H9 (cell line): ENCODE data around the gene MRPL48. TPM values are rescaled to one million over a fixed set of nuclear protein-coding genes. Genes with fewer than 3 reads are reported as not detected.

ENCODE experiments used
- DNase-seq: peaks from one replicate; pipeline ENCODE4 v3.0.0-alpha.2; 2017
- H2AFZ ChIP-seq: one replicate; pipeline ENCODE4 v1.6.1; 2013; ENCODE audit warnings: mild to moderate bottlenecking, low read length, control low read depth, moderate library complexity
- H2AK5ac ChIP-seq: 2 replicates; pipeline ENCODE4 v1.6.1; 2013; ENCODE audit warnings: low read length, control low read depth, mixed read lengths; ENCODE audit not compliant: insufficient read length
- H2BK120ac ChIP-seq: one replicate; pipeline ENCODE4 v1.6.1; 2013; ENCODE audit warnings: low read depth, mild to moderate bottlenecking, low read length, control low read depth, inconsistent platforms; ENCODE audit not compliant: poor library complexity, severe bottlenecking
- H2BK12ac ChIP-seq: 2 replicates; pipeline ENCODE4 v1.6.1; 2013; ENCODE audit warnings: low read length, control low read depth, mixed read lengths, low read depth; ENCODE audit not compliant: insufficient read length
- H2BK15ac ChIP-seq: 2 replicates; pipeline ENCODE4 v1.6.1; 2013; ENCODE audit warnings: low read depth, low read length, control low read depth
- H2BK20ac ChIP-seq: one replicate; pipeline ENCODE4 v1.6.1; 2013; ENCODE audit warnings: low read depth, mild to moderate bottlenecking, low read length, control low read depth, inconsistent platforms; ENCODE audit not compliant: poor library complexity, severe bottlenecking
- H2BK5ac ChIP-seq: 2 replicates; pipeline ENCODE4 v1.6.1; 2013; ENCODE audit warnings: low read length, control low read depth, mixed read lengths; ENCODE audit not compliant: insufficient read length
- H3K14ac ChIP-seq: 2 replicates; pipeline ENCODE4 v1.6.1; 2013; ENCODE audit warnings: low read length, control low read depth; ENCODE audit not compliant: insufficient read depth
- H3K18ac ChIP-seq: 2 replicates; pipeline ENCODE4 v1.6.1; 2013; ENCODE audit warnings: low read depth, mild to moderate bottlenecking, mixed read lengths, low read length, control low read depth; ENCODE audit not compliant: insufficient read length
- H3K23ac ChIP-seq: 2 replicates; pipeline ENCODE4 v1.6.1; 2013; ENCODE audit warnings: low read length, control low read depth, mixed read lengths, low read depth; ENCODE audit not compliant: insufficient read length
- H3K23me2 ChIP-seq: 2 replicates; pipeline ENCODE4 v1.6.1; 2013; ENCODE audit warnings: low read depth, mild to moderate bottlenecking, mixed read lengths, low read length, control low read depth; ENCODE audit not compliant: insufficient read length, poor library complexity, severe bottlenecking
- H3K27ac ChIP-seq: 2 replicates; pipeline ENCODE4 v1.5.1; 2013; ENCODE audit warnings: low read length, control low read depth, mixed read lengths, low read depth; ENCODE audit not compliant: insufficient read length
- H3K27me3 ChIP-seq: 2 replicates; pipeline ENCODE4 v1.6.1; 2013; ENCODE audit warnings: low read length, control low read depth, inconsistent platforms; ENCODE audit not compliant: insufficient read depth
- H3K4ac ChIP-seq: 2 replicates; pipeline ENCODE4 v1.6.1; 2013; ENCODE audit warnings: low read depth, mild to moderate bottlenecking, control low read depth, inconsistent platforms, low read length, moderate library complexity
- H3K4me1 ChIP-seq: 2 replicates; pipeline ENCODE4 v1.6.1; 2013; ENCODE audit warnings: low read length, control low read depth, inconsistent platforms; ENCODE audit not compliant: insufficient read depth
- H3K4me2 ChIP-seq: 2 replicates; pipeline ENCODE4 v1.6.1; 2013; ENCODE audit warnings: low read length, control low read depth, mixed read lengths; ENCODE audit not compliant: insufficient read length, insufficient read depth
- H3K56ac ChIP-seq: 2 replicates; pipeline ENCODE4 v1.6.1; 2013; ENCODE audit warnings: low read depth, mild to moderate bottlenecking, mixed read lengths, low read length, control low read depth; ENCODE audit not compliant: insufficient read length
- H3K79me1 ChIP-seq: 2 replicates; pipeline ENCODE4 v1.6.1; 2013; ENCODE audit warnings: low read depth, mild to moderate bottlenecking, moderate library complexity, low read length, control low read depth, inconsistent platforms; ENCODE audit not compliant: insufficient read depth, poor library complexity, severe bottlenecking
- H3K79me2 ChIP-seq: 2 replicates; pipeline ENCODE4 v1.6.1; 2013; ENCODE audit warnings: low read length, control low read depth, inconsistent platforms; ENCODE audit not compliant: insufficient read depth
- H3K9ac ChIP-seq: 2 replicates; pipeline ENCODE4 v1.6.1; 2013; ENCODE audit warnings: low read length, control low read depth, mixed read lengths; ENCODE audit not compliant: insufficient read length; ENCODE audit errors: extremely low read depth
- H3K9me3 ChIP-seq: one replicate; pipeline ENCODE4 v1.6.1; 2013; ENCODE audit warnings: low read depth, low read length, inconsistent platforms; ENCODE audit not compliant: control insufficient read depth
- H3T11ph ChIP-seq: one replicate; pipeline ENCODE4 v1.6.1; 2013; ENCODE audit warnings: mild to moderate bottlenecking, low read length, control low read depth, inconsistent platforms
- H4K20me1 ChIP-seq: one replicate; pipeline ENCODE4 v1.6.1; 2013; ENCODE audit not compliant: control insufficient read depth, insufficient read length, insufficient read depth
- H4K5ac ChIP-seq: 2 replicates; pipeline ENCODE4 v1.6.1; 2013; ENCODE audit warnings: low read depth, mild to moderate bottlenecking, mixed read lengths, low read length, control low read depth; ENCODE audit not compliant: insufficient read length
- H4K8ac ChIP-seq: replicated peaks from 2 replicates; pipeline ENCODE4 v1.6.1; 2013; ENCODE audit warnings: low read length, control low read depth, mixed read lengths, low read depth; ENCODE audit not compliant: insufficient read length
- H4K91ac ChIP-seq: 2 replicates; pipeline ENCODE4 v1.6.1; 2013; ENCODE audit warnings: low read depth, mild to moderate bottlenecking, moderate library complexity, mixed read lengths, low read length, control low read depth; ENCODE audit not compliant: insufficient read length
- H3K27ac Mint-ChIP-seq, 3 experiments: 2 replicates in 2 of 3; 3 replicates in 1 of 3; pipeline ENCODE4 v1.8.0; 2020 to 2021; ENCODE audit warnings: mixed read lengths in 3 of 3, mild to moderate bottlenecking in 1 of 3, moderate library complexity in 1 of 3
- H3K27me3 Mint-ChIP-seq: 2 replicates; pipeline ENCODE4 v1.8.0; 2021; ENCODE audit warnings: low read depth, mild to moderate bottlenecking, moderate library complexity, mixed read lengths
- H3K36me3 Mint-ChIP-seq, 3 experiments: 2 replicates in 2 of 3; 3 replicates in 1 of 3; pipeline ENCODE4 v1.8.0; 2020 to 2021; ENCODE audit warnings: low read depth in 3 of 3, mixed read lengths in 3 of 3; ENCODE audit not compliant: insufficient read depth in 1 of 3
- H3K4me1 Mint-ChIP-seq, 2 experiments: 2 replicates each; pipeline ENCODE4 v1.8.0; 2020; ENCODE audit warnings: mixed read lengths in 2 of 2
- H3K4me3 Mint-ChIP-seq, 2 experiments: 2 replicates in 1 of 2; 3 replicates in 1 of 2; pipeline ENCODE4 v1.8.0; 2020 to 2021; ENCODE audit warnings: mild to moderate bottlenecking in 2 of 2, mixed read lengths in 2 of 2, moderate library complexity in 1 of 2
- H3K9me3 Mint-ChIP-seq, 2 experiments: 2 replicates in 1 of 2; 3 replicates in 1 of 2; pipeline ENCODE4 v1.8.0; 2020; ENCODE audit warnings: mild to moderate bottlenecking in 2 of 2, mixed read lengths in 2 of 2, moderate library complexity in 1 of 2
- CTCF ChIP-seq: fragments of 200-600 bp; sonication (generic); conservative IDR thresholded peaks from 3 replicates; pipeline ENCODE4 v1.8.0; 2021; ENCODE audit warnings: antibody characterized with exemption, mild to moderate bottlenecking
- WGBS: extraction: QIAGEN DNeasy Blood & Tissue Kit; methylation state at CpG from one replicate; pipeline ENCODE4 v1.1.7; 2013; ENCODE audit warnings: missing lambda C conversion rate, low lambda C conversion rate, mixed read lengths; ENCODE audit not compliant: insufficient read length; ENCODE audit errors: extremely low coverage; 5-methylcytosine and 5-hydroxymethylcytosine counted together
- total RNA-seq: library from RNA; stranded (reverse); gene quantifications from 2 replicates; pipeline ENCODE4 v1.2.1, GENCODE V29; 2021

Gene MRPL48
- total RNA-seq, 1 experiment from 2014 or later = 36.4 TPM

GRCh38 chr11:73862986-73863385 is 75.3 kb downstream of the MRPL48 start:
- Mint-ChIP-seq H3K4me3 (no peak overlapping the region), H3K36me3 (peaks cover 5 to 15% (median 5%) of the 10 kb centered on the region in 3 experiments), H3K27ac (no peak overlapping the region), H3K27me3 (no peaks in the 10 kb centered on the region), H3K9me3 (no peaks in the 10 kb centered on the region), H3K4me1 (no peaks in the 10 kb centered on the region)
- Histone ChIP-seq H3K27ac (no peak overlapping the region), H3K23me2 (no peaks in the 10 kb centered on the region), H3K4me2 (no peak overlapping the region), H4K91ac (no peak overlapping the region), H3T11ph (no peak overlapping the region), H3K14ac (no peak overlapping the region), H3K56ac (no peak overlapping the region), H2AFZ (no peak overlapping the region), H4K20me1 (no peaks in the 10 kb centered on the region), H3K18ac (no peak overlapping the region), H2BK5ac (no peak overlapping the region), H3K79me2 (no peaks in the 10 kb centered on the region), H2BK120ac (no peak overlapping the region), H3K9me3 (no peaks in the 10 kb centered on the region), H4K5ac (no peak overlapping the region), H3K27me3 (no peaks in the 10 kb centered on the region), H2BK20ac (no peak overlapping the region), H3K4me1 (no peaks in the 10 kb centered on the region), H3K23ac (no peak overlapping the region), H3K4ac (no peak overlapping the region), H2BK12ac (no peak overlapping the region), H4K8ac (no peak overlapping the region), H3K9ac (no peak overlapping the region), H3K79me1 (no peaks in the 10 kb centered on the region), H2BK15ac (no peak overlapping the region), H2AK5ac (no peak overlapping the region)
- no peak for TF ChIP-seq CTCF
- WGBS = no CpG with 5 or more reads among the region's 4 CpGs
- DNase-seq = no peak
